H1 (cell line): ENCODE data around the gene RELA. TPM values are rescaled to one million over a fixed set of nuclear protein-coding genes. Genes with fewer than 3 reads are reported as not detected.

Experiments
- BRCA1 ChIP-seq: IDR thresholded peaks from 2 replicates; pipeline ENCODE4 v1.6.1; 2012; ENCODE audit warnings: low read depth, low read length, improper control_type of control experiment
- E2F6 ChIP-seq: IDR thresholded peaks from 2 replicates; pipeline ENCODE4 v1.6.1; 2012; ENCODE audit warnings: inconsistent platforms
- SP4 ChIP-seq: IDR thresholded peaks from 2 replicates; pipeline ENCODE4 v1.6.1; 2012; ENCODE audit warnings: low read length, inconsistent platforms
- polyA plus RNA-seq, 7 experiments: library from polyadenylated mRNA; depleted of rRNA in 3 of 7; stranded (reverse) in 5 of 7; unstranded in 2 of 7; fragments of >200 nt in 5 of 7; fragments of 200-250 nt in 2 of 7; gene quantifications; 1 replicate in 5 of 7; 2 replicates in 1 of 7; 4 replicates in 1 of 7; pipeline versions ENCODE4 v1.2.1 to v1.2.3, GENCODE V29; 2011 to 2013; ENCODE audit warnings: missing spikeins in 2 of 7, mixed read lengths in 2 of 7
- total RNA-seq: library from RNA; stranded (reverse); fragmentation: NEBNext Ultra II Directional; extraction: Animal tissue kit (Norgen Biotek cat#: 25700); gene quantifications from 2 replicates; pipeline ENCODE4 v1.2.1, GENCODE V29; 2021
- TF ChIP-seq, protein P1 (sequence below), 3 experiments: IDR thresholded peaks; 1 replicate in 2 of 3; 2 replicates in 1 of 3; pipeline versions ENCODE4 v1.5.1 to v1.6.1; 2011; ENCODE audit warnings: low read length in 3 of 3, mild to moderate bottlenecking in 3 of 3, inconsistent platforms in 2 of 3, low read depth in 1 of 3, moderate library complexity in 1 of 3; ENCODE audit not compliant: insufficient read depth in 1 of 3; ENCODE audit errors: control extremely low read depth in 1 of 3

Gene RELA
- total and polyA plus RNA-seq, 2 of the 8 experiments (the other 6 are each of a cell fraction or from before 2014, with no cell fraction given) = 21.9 to 27.5 TPM

- TF ChIP-seq, protein P1, sequence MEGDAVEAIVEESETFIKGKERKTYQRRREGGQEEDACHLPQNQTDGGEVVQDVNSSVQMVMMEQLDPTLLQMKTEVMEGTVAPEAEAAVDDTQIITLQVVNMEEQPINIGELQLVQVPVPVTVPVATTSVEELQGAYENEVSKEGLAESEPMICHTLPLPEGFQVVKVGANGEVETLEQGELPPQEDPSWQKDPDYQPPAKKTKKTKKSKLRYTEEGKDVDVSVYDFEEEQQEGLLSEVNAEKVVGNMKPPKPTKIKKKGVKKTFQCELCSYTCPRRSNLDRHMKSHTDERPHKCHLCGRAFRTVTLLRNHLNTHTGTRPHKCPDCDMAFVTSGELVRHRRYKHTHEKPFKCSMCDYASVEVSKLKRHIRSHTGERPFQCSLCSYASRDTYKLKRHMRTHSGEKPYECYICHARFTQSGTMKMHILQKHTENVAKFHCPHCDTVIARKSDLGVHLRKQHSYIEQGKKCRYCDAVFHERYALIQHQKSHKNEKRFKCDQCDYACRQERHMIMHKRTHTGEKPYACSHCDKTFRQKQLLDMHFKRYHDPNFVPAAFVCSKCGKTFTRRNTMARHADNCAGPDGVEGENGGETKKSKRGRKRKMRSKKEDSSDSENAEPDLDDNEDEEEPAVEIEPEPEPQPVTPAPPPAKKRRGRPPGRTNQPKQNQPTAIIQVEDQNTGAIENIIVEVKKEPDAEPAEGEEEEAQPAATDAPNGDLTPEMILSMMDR (IDR thresholded peaks at IDR 0.05; ENCODE audit: control extremely low read depth in 1 of 3, insufficient read depth in 1 of 3, low read depth in 1 of 3, low read length in 3 of 3) = no peak
- TF ChIP-seq BRCA1 (no peak), SP4 (no peak), E2F6 (no peak)
Measured at GRCh38 chr11:65617136-65617850, 45.4 kb downstream of the RELA start (continued).
